Measurements from ENCODE around the gene THAP4. TPM values are rescaled to one million over a fixed set of nuclear protein-coding genes. Genes with fewer than 3 reads are reported as not detected.

THAP4 gene
- total RNA-seq, 3 donors from 2014 or later = 35.3 to 45.9 (median 38.1) TPM

DNA sequence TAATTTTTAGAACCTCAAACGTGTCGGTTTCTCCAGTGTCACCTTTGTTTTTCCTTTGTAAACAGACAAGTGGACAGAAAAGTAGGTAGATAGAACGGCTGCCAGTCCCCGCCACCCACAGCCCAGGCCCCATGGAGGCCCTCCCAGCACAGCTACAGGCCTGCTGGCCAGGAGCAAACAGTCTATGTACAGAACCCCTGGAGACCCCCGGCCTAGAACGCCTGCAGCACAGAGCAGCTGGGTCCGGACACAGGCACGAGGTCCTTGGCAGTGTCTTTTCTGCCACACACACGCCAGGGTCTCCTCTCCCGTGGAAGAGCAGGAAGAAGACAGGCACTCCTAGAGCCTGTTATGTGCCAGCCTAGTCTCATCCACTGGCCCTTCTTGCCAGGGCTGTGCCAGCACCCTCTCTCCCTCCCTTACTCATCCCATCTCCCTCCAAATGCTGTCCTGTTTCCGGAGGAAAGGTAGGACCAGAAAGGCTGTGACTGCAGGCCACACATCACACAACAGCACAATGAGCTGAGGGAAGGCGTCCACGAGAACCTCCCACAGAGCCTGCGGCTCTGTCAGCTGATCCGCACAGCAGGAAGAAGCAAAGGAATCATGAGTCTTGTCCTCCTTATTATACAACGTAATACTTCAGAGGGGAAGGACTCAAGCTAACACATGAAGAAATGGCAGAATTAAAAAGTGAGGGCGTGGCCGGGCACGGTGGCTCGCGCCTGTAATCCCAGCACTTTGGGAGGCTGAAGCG, 42.0 kb upstream of the THAP4 start:
- no peak overlapping the region for H3K4me3 ChIP-seq
- no peaks in the 10 kb centered on the region for H3K4me1 ChIP-seq
- H3K27me3 ChIP-seq = no peaks in the 10 kb centered on the region
- intact Hi-C loops (cut with DNase I; ENCODE audit: low total_unique reads) = no loop called here
- H3K36me3 ChIP-seq = no peaks in the 10 kb centered on the region
- H3K9me3 ChIP-seq = no peaks in the 10 kb centered on the region
- no peak for DNase-seq (ENCODE audit: low spot score in 2 of 2)
- H3K27ac ChIP-seq = peak overlapping the region; percentile 61 to 68
- TF ChIP-seq CTCF (IDR thresholded peaks at IDR 0.05) = no peak
- no peak for TF ChIP-seq POLR2AphosphoS5 (IDR thresholded peaks at IDR 0.05)
- TF ChIP-seq POLR2A (IDR thresholded peaks at IDR 0.05) = no peak

DNA sequence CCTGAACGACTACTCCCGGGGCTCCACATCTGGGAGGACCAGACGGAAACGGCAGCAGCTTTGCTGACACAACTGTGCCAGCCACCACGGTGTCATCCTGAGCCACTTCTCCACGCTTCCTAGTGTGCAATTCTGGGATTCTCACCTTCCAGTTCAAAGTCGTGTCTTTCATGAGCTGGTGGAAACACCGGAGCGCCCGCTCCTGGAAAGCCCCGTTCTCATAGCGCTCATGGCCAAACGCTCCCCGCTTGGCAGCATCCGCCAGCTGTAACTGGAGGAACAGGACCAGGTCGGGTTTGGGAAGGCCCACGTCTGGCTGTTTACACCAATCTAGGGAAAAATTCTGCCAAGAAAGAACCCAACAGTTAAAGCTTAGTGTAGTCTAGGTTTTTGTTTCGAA, 41.3 kb upstream of the THAP4 start:
- Histone ChIP-seq H3K4me3 (no peak overlapping the region), H3K27me3 (no peaks in the 10 kb centered on the region), H3K36me3 (no peaks in the 10 kb centered on the region), H3K4me1 (no peaks in the 10 kb centered on the region), H3K9me3 (no peaks in the 10 kb centered on the region), H3K27ac (peak overlapping the region; percentile 61 to 68)
- intact Hi-C loops (cut with DNase I; ENCODE audit: low total_unique reads) = no loop called here
- peak in 1 of 2 donors; percentile 50 for DNase-seq (ENCODE audit: low spot score in 2 of 2)
- TF ChIP-seq POLR2AphosphoS5 (IDR thresholded peaks at IDR 0.05) (no peak), CTCF (IDR thresholded peaks at IDR 0.05) (no peak), POLR2A (IDR thresholded peaks at IDR 0.05) (no peak)

DNA sequence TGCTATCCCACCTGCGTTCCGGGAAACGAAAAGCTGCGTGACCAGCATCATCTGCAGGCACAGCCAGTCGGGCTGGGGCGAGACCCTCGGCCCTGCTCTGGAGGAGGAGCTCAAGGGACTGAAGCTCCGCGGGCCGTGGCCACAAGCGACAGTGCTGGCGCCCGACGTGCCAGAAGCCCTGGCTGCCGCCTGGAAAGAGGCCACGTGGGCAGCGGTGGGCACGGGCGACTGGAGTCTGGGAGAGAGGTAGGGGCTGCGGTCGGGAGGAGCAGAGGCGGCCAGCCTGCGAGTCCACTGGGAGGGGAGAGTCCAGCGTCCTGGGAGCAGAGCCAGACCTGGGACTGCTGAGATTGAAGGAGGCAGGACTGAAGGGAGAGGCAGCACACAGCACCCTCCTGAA, 40.4 kb upstream of the THAP4 start:
- H3K4me1 ChIP-seq = no peaks in the 10 kb centered on the region
- H3K4me3 ChIP-seq = no peak overlapping the region
- no peaks in the 10 kb centered on the region for H3K9me3 ChIP-seq
- H3K36me3 ChIP-seq = no peaks in the 10 kb centered on the region
- H3K27ac ChIP-seq = peak overlapping the region in 1 of 2 donors; percentile 13
- DNase-seq (ENCODE audit: low spot score in 2 of 2) = no peak
- H3K27me3 ChIP-seq = no peaks in the 10 kb centered on the region
- intact Hi-C loops (cut with DNase I; ENCODE audit: low total_unique reads) = no loop called here
- TF ChIP-seq CTCF (IDR thresholded peaks at IDR 0.05) (no peak), POLR2AphosphoS5 (IDR thresholded peaks at IDR 0.05) (no peak), POLR2A (IDR thresholded peaks at IDR 0.05) (no peak)

DNA sequence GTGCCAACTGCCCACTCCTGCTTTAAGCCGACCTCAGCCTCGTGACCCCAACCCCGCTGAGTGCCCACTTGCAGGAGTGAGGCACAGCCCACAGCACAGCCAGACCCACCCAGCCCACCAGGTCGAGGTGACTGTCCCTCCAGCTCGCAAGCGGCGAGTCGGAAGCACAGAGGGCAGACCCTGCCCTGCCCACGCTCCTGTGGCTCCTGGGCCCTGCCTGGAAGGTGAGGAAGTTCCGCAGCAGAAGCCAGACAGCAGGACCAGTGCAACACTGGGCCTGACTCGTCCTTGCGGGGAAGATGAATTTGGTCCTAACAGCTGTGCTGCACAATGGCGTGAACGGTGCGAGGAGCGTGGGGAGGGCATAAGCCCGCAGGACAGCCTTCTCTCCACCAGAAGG, 39.7 kb upstream of the THAP4 start:
- no peak for DNase-seq (ENCODE audit: low spot score in 2 of 2)
- Histone ChIP-seq H3K27ac (no peak overlapping the region), H3K27me3 (no peaks in the 10 kb centered on the region), H3K4me3 (no peak overlapping the region), H3K36me3 (no peaks in the 10 kb centered on the region), H3K9me3 (no peaks in the 10 kb centered on the region), H3K4me1 (no peaks in the 10 kb centered on the region)
- TF ChIP-seq POLR2AphosphoS5 (IDR thresholded peaks at IDR 0.05) (no peak), CTCF (IDR thresholded peaks at IDR 0.05) (no peak), POLR2A (IDR thresholded peaks at IDR 0.05) (no peak)
- intact Hi-C loops (cut with DNase I; ENCODE audit: low total_unique reads) = no loop called here

GRCh38 chr2:241675885-241676284, 38.9 kb upstream of the THAP4 start:
- H3K36me3 ChIP-seq = no peaks in the 10 kb centered on the region
- TF ChIP-seq CTCF (IDR thresholded peaks at IDR 0.05) (no peak), POLR2AphosphoS5 (IDR thresholded peaks at IDR 0.05) (no peak), POLR2A (IDR thresholded peaks at IDR 0.05) (no peak)
- DNase-seq (ENCODE audit: low spot score in 2 of 2) = no peak
- H3K27me3 ChIP-seq = no peaks in the 10 kb centered on the region
- H3K27ac ChIP-seq = no peak overlapping the region
- intact Hi-C loops (cut with DNase I; ENCODE audit: low total_unique reads) = no loop called here
- H3K9me3 ChIP-seq = no peaks in the 10 kb centered on the region
- no peaks in the 10 kb centered on the region for H3K4me1 ChIP-seq
- no peak overlapping the region for H3K4me3 ChIP-seq

All from breast epithelium (tissue), 4 donors.